ENCODE data around the gene CCDC136.

Gene CCDC136

DNA sequence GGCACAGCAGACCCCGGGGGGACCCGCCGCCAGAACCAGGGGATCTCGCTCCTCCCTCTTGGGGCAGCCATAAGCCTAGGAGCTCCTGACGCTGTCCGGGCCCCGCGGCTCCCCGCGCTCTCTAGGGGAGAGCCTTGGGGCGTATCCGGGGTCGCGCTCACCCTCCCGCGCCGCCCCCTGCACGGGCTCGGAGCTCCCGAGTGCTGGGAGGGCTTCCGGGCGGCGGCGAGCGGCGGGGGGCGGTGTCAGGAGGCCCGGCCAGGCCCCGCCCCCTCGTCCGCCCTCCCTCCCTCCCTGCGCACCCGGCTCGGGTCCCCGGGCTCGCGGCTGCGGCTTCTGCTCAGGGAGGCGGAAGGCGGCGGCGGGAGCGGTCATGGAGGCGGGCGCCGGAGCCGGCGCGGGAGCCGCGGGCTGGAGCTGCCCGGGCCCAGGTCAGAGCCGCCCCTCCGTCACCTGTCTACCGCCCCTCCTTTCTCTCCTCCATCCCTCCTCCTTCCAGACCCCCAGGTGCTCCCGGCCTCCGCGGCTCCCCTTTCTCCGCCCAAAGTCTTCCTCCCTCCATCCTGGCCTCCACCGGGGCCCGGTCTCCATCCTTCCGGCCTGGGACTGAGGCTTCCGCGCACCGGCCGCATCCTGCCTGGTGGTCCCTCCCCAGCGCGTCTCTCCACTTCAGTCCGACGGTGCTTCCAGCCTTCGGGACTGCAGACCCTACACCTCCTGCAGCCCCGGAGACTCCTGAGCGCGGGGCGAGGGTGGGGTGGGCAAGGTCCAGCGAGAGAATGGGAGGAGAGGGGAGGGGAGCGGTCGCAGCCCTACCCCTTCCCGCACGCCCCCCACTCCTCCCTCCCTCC lies at the start of gene CCDC136:
CCDC136 (plus strand) TSS at position 848 of the 851 bp plus-strand sequence. CDS start 444 bp downstream, outside the sequence.
- Mint-ChIP-seq H3K27ac (peak within 1 kb of the TSS; percentile 64), H3K27me3 (no peaks in the 10 kb centered on the region)
- peak; percentile 82 for ATAC-seq (ENCODE audit: low read depth)

DNA sequence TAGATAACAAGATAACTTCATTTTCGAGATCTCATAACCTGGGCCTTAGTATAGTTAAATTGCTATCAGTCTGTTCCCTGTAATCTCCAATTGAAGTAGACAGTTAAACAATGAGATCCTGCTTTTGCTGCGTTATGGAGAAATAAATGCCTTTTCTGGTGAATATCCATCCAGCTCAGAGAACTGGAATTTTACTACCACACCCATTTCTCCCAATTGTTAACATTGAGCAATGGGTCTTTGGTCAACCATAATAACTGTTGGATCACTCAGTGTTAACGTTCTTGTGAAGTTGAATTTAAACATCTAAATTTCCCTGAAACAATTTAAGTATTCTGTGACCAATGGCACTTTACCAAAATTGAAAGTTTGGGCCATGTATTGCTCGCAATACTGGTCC lies 49.6 kb upstream of the CCDC136 start:
- DNase-seq (ENCODE audit: low spot score in 2 of 2) = no peak

More for the DNA sequence above, at the start of gene CCDC136:
- Mint-ChIP-seq H3K4me1 (peaks cover 8% of the 10 kb centered on the region), H3K9me3 (no peaks in the 10 kb centered on the region), H3K36me3 (no peaks in the 10 kb centered on the region), H3K4me3 (peak within 1 kb of the TSS; percentile 89)
- peak; percentile 52 to 66 for DNase-seq (ENCODE audit: low spot score in 2 of 2)

DNA sequence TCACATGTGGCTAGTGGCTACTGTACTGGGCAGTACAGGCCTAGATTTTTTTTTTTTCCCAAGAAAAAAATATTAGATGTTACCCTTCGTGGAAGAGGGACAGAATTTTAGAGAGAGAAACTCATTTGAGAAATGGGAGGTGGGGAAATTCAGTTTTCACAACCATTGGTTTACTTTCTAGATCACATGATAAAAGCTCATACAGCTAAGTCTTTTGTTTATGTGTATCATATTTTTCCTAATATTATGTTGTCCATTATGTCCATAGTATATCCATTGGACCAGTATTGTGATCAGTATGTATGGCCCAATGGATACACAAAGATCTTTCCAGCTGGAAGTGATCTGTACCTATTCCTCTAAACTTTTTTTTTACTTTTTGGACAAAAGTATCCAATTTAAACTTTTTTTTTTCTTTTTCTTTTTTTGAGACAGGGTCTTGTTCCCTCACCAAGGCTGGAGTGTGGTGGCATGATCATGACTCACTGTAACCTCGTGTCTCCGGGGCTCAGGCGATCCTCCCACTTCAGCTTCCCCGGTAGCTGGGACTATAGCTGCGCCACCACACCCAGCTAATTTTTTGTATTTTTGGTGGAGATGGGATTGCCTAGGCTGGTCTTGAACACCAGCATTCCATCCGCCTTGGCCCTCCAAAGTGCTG lies 48.5 kb upstream of the CCDC136 start:
- H3K27ac Mint-ChIP-seq = no peak overlapping the region

More for the DNA sequence above, 49.6 kb upstream of the CCDC136 start:
- Mint-ChIP-seq H3K27me3 (no peaks in the 10 kb centered on the region), H3K4me3 (no peak overlapping the region), H3K9me3 (no peaks in the 10 kb centered on the region), H3K4me1 (peaks cover 34% of the 10 kb centered on the region), H3K27ac (no peak overlapping the region), H3K36me3 (peaks cover 4% of the 10 kb centered on the region)
- no peak for ATAC-seq (ENCODE audit: low read depth)

DNA sequence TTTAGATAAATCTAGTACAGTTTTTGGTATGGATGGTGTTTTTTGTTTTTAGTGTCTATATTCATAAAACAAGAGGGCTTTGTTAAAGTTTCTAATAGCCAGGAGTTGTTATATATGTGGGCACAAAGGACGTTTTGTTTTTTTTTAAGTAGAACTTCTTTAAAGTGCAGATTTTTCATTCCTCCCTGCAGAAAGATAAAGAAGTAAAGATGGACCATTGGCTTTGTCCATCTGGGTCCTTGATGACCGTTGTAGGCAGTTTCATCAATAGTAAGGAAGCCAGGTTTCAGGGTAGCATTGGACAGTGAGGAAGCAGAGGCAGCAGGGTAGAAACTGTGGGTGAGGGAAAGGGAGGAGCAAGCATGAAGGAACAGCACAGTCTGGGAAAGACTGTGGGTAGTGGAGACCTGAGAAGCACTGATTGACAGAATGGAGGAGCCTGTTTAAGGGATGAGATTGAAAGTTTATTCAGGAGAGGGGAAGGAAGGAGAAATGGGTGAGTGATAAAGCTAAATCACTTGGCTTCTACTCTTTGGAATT lies 47.3 kb upstream of the CCDC136 start:
- H3K36me3 Mint-ChIP-seq = peaks cover 5% of the 10 kb centered on the region
- no peak overlapping the region for H3K27ac Mint-ChIP-seq
- no peaks in the 10 kb centered on the region for H3K27me3 Mint-ChIP-seq
- H3K4me1 Mint-ChIP-seq = peaks cover 29% of the 10 kb centered on the region
- no peak overlapping the region for H3K4me3 Mint-ChIP-seq
- H3K9me3 Mint-ChIP-seq = no peaks in the 10 kb centered on the region
- ATAC-seq (ENCODE audit: low read depth) = no peak
- no peak for DNase-seq (ENCODE audit: low spot score in 2 of 2)

More for the DNA sequence above, 48.5 kb upstream of the CCDC136 start:
- Mint-ChIP-seq H3K4me1 (peaks cover 34% of the 10 kb centered on the region), H3K27me3 (no peaks in the 10 kb centered on the region), H3K36me3 (peaks cover 5% of the 10 kb centered on the region), H3K9me3 (no peaks in the 10 kb centered on the region), H3K4me3 (no peak overlapping the region)
- ATAC-seq (ENCODE audit: low read depth) (no peak), DNase-seq (ENCODE audit: low spot score in 2 of 2) (no peak)

DNA sequence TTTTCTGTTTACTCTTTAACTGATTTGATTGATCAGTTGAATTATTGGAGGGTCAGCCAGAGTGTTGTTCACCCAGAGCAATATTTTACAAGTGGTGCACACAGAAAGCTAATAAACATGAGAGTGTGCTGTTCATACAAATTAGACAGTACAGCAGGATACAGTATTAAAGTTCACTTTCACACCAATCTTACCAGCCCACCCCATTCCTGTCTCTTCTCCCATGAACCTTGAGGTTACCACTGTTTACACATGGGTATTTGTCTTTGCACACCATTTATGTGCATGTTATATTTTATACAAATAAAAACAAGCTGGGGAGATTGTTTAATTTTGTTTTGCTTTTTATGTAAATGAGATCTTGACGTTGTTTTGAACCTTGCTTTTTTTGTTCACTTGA lies 46.1 kb upstream of the CCDC136 start:
- Mint-ChIP-seq H3K27ac (no peak overlapping the region), H3K4me1 (peaks cover 26% of the 10 kb centered on the region), H3K27me3 (no peaks in the 10 kb centered on the region), H3K4me3 (no peak overlapping the region), H3K36me3 (peaks cover 6% of the 10 kb centered on the region), H3K9me3 (no peaks in the 10 kb centered on the region)
- ATAC-seq (ENCODE audit: low read depth) (no peak), DNase-seq (ENCODE audit: low spot score in 2 of 2) (no peak)

DNA sequence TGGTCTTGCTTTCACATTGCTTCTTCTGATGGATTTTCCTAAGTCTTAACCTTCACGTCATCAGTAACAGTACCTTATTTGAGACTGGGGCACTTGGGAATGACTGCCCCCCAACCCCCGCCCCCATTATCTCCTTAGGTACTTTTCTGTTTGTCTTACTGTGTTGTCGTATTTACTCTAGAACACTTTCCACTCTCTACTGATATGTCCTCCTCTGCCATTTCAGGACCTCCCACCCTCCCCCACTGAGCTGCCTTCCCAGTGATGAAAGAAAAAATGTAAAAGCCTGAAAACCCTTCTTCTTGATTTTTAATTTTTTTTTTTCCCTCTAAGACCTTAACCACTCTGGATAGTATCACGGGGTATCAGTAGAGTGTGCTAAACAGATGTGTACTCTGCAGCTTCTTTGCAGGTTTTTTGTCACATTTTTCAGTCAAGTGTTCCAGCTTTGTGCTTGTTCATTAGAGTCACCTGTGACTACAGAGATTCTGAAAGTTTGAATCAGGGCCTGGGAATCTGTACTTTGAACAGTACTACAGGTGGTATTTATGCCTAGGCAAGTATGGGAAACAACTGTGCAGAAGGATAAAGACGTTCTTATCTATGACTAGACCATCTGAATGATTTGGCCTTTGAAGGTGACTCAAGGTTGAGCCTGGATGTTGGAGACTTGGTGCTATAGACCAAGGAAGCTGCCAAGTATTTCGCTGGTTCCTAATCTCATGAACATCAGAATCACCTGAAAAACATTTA lies 44.3 kb upstream of the CCDC136 start:
- ATAC-seq (ENCODE audit: low read depth) (no peak), DNase-seq (ENCODE audit: low spot score in 2 of 2) (no peak)
- H3K36me3 Mint-ChIP-seq = peaks cover 5% of the 10 kb centered on the region
- H3K27me3 Mint-ChIP-seq = no peaks in the 10 kb centered on the region
- H3K4me3 Mint-ChIP-seq = no peak overlapping the region
- H3K9me3 Mint-ChIP-seq = no peaks in the 10 kb centered on the region
- no peak overlapping the region for H3K27ac Mint-ChIP-seq
- peaks cover 12% of the 10 kb centered on the region for H3K4me1 Mint-ChIP-seq

DNA sequence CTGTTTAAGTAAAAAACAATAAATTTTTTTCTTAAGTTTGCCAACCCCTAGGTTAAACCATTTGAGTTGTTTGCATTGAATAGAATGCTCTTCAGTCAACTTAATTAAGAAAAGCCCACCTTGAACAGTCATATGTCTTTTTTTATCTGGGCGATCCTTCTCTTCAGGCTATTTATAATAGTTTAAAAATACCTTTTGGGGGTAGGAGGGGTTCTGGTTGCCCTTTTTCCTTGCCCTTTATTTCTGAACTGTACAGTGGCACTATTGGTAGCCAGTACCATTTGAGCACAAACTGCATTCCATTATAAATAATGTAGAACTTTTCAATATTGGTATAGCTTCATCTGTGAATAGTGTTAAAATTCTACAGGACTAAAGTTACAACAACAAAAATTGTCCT lies 39.5 kb upstream of the CCDC136 start:
- no peak overlapping the region for H3K4me3 Mint-ChIP-seq
- no peaks in the 10 kb centered on the region for H3K27me3 Mint-ChIP-seq
- no peaks in the 10 kb centered on the region for H3K9me3 Mint-ChIP-seq
- H3K4me1 Mint-ChIP-seq = peaks cover 9% of the 10 kb centered on the region
- H3K27ac Mint-ChIP-seq = no peak overlapping the region
- ATAC-seq (ENCODE audit: low read depth) = no peak
- H3K36me3 Mint-ChIP-seq = peaks cover 16% of the 10 kb centered on the region
- no peak for DNase-seq (ENCODE audit: low spot score in 2 of 2)

DNA sequence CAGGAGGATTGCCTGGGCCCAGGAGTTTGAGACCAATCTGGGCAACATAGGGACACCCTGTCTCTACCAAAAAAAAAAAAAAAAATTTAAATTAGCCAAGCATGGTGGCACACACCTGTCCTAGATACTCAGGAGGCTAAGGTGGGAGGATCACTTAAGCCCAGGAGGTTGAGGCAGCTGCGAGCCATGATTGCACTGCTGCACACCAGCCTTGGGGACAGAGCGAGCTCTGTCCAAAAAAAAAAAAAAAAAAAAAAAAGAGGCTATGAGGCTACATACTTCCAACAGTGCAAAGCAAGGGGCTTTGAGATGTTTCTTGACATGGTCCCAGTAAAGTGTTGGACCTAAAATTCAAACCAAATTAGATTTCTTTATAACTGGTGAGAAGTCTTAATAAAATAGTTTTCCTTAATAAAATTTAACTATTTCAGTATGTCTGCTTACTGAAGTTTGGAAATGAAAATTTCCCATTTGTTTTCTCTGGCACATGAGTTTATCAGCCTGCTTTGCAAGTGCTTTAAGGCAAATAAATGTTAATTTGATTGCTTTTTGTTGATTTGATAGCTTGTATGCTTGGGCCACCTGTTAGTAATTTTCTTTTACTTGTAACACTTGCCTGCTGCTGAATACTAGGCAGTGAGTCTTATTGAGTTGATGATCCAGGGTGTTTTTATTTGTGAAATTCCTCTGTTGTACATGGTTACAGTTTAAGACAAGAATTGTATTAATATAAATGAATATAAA lies 36.5 kb upstream of the CCDC136 start:
- H3K9me3 Mint-ChIP-seq = no peaks in the 10 kb centered on the region
- H3K36me3 Mint-ChIP-seq = peaks cover 20% of the 10 kb centered on the region
- ATAC-seq (ENCODE audit: low read depth) (no peak), DNase-seq (ENCODE audit: low spot score in 2 of 2) (no peak)
- H3K4me1 Mint-ChIP-seq = peaks cover 5% of the 10 kb centered on the region
- no peaks in the 10 kb centered on the region for H3K27me3 Mint-ChIP-seq
- no peak overlapping the region for H3K27ac Mint-ChIP-seq
- H3K4me3 Mint-ChIP-seq = no peak overlapping the region

DNA sequence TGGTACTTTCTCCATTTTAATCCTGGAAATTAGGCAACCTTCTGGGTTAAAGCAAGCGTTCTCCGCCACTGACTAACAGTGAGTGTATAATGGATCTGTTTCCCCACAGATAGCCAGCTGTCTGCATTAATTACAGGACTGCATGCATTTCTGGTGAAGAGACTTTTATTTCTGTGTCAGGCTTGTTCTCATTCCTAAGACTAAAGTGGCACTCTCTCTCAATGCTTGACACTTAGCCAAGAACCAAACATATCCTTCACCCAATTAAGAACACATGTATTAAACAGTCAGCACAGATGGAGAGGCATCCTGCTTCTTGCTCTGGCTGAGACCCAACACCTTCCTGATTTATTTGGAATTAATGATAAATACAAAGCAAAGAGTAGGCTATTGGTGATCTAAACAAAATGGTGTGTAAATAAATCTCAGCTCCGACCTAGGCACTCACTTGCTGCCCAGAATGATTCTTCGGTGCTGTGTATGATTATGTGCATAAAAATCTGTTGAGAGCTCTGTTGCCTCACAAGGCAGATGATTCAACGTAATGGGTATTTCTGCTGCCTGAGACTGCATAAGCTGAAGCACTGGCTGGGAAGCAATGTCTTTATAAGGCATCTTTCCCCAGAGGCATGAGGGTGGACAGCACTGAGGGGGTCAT lies 35.8 kb upstream of the CCDC136 start:
- DNase-seq (ENCODE audit: low spot score in 2 of 2) (no peak), ATAC-seq (ENCODE audit: low read depth) (no peak)
- Mint-ChIP-seq H3K27ac (no peak overlapping the region), H3K9me3 (no peaks in the 10 kb centered on the region), H3K4me1 (peaks cover 5% of the 10 kb centered on the region), H3K36me3 (peaks cover 20% of the 10 kb centered on the region), H3K27me3 (no peaks in the 10 kb centered on the region), H3K4me3 (no peak overlapping the region)

DNA sequence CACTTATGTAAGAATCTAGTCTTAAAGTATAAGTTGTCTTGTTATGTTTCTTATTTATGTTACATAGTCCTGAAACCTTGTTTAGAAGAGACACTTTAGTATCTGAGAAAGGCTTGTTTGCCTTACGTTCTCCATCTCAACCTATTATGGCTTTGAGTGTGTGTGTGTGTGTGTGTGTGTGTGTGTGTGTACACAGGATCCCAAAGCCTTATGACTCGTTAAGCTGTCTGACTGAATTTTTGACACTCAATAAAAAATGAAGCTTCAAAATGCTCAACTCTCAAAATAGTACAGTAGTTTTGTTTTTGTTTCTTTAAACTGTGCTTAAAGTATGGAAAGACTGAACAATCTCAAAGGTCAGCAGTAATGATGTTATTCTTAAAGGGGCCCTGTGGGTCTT lies 34.6 kb upstream of the CCDC136 start:
- Mint-ChIP-seq H3K36me3 (peaks cover 25% of the 10 kb centered on the region), H3K27ac (no peak overlapping the region), H3K4me1 (peaks cover 5% of the 10 kb centered on the region), H3K27me3 (no peaks in the 10 kb centered on the region), H3K4me3 (no peak overlapping the region), H3K9me3 (no peaks in the 10 kb centered on the region)
- DNase-seq (ENCODE audit: low spot score in 2 of 2) = no peak
- no peak for ATAC-seq (ENCODE audit: low read depth)

DNA sequence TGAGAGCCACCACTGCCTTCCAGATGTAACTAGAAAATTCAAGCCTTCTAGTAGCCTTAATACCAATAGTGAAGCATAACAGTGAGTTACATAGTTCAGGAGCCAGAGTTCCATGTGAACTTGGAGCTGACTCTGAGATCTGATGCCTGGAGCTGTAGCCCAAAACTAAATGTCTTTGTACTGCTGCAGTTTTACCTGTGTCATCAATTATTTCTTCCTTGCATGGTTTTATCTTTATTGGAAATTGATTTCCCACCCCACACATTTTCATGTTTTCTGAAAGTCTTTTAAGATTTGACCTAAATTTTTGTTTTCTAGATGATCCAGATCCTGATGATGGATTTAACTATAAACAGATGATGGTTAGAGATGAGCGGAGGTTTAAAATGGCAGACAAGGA lies 33.2 kb upstream of the CCDC136 start:
- Mint-ChIP-seq H3K36me3 (peaks cover 25% of the 10 kb centered on the region), H3K9me3 (no peaks in the 10 kb centered on the region), H3K27me3 (no peaks in the 10 kb centered on the region), H3K4me3 (no peak overlapping the region), H3K4me1 (peaks cover 5% of the 10 kb centered on the region), H3K27ac (no peak overlapping the region)
- ATAC-seq (ENCODE audit: low read depth) (no peak), DNase-seq (ENCODE audit: low spot score in 2 of 2) (no peak)

DNA sequence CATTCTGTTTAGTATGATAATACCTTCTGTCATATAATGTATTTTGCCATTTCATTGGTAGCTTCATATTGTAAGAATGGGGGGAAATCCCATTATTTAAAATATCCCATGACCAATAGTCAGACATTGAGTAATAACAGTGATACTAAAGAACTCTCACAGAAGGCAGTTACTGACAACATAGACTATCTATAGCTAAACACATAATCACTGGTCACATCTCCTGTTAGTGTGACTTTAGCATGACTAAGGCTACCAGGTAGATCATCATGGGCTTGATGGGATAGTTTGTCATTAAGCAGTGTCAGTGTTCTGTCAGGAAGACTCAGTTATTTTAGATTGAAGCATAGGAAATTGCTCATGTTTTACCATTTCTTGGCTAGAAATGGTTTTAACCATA lies 32.5 kb upstream of the CCDC136 start:
- peaks cover 21% of the 10 kb centered on the region for H3K36me3 Mint-ChIP-seq
- no peaks in the 10 kb centered on the region for H3K9me3 Mint-ChIP-seq
- H3K27ac Mint-ChIP-seq = no peak overlapping the region
- H3K4me1 Mint-ChIP-seq = peaks cover 5% of the 10 kb centered on the region
- DNase-seq (ENCODE audit: low spot score in 2 of 2) = no peak
- no peaks in the 10 kb centered on the region for H3K27me3 Mint-ChIP-seq
- no peak for ATAC-seq (ENCODE audit: low read depth)
- no peak overlapping the region for H3K4me3 Mint-ChIP-seq

DNA sequence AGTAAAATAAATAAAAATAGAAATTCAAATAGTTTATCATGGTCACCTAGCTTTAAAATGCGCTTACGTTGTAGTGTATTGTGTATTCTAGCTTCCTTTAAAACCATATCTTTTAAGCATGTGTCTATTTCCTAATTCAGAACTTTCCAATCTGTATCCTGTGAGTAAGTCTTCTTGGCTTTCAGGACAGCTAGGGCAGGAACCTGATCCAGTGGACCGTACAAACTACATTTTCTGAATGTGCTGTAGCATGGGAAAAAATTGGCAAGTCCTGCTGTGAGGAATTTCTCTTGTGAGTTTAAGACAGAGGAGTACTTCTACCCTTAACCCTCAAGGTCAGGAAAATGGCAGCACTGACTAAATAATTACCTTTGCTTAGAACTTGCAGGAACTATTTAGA lies 28.2 kb upstream of the CCDC136 start:
- Mint-ChIP-seq H3K27me3 (no peaks in the 10 kb centered on the region), H3K4me1 (no peaks in the 10 kb centered on the region), H3K36me3 (peaks cover 13% of the 10 kb centered on the region), H3K4me3 (no peak overlapping the region), H3K9me3 (no peaks in the 10 kb centered on the region), H3K27ac (no peak overlapping the region)
- no peak for ATAC-seq (ENCODE audit: low read depth)
- DNase-seq (ENCODE audit: low spot score in 2 of 2) = no peak

All from memory B cell (primary cell).